GM21619 (cell line): ENCODE measurements around the gene CD14.
"Not testable (repeated sequence)": the region's sequence is repeated elsewhere in the genome, so short reads cannot be mapped to it uniquely, and the experiment has no call there.

Source experiments
- ATAC-seq: cut with Tn5 transposase; IDR thresholded peaks from one replicate; pipeline ENCODE4 v1.9.1; 2021; ENCODE audit not compliant: unreplicated experiment

The CD14 gene

DNA sequence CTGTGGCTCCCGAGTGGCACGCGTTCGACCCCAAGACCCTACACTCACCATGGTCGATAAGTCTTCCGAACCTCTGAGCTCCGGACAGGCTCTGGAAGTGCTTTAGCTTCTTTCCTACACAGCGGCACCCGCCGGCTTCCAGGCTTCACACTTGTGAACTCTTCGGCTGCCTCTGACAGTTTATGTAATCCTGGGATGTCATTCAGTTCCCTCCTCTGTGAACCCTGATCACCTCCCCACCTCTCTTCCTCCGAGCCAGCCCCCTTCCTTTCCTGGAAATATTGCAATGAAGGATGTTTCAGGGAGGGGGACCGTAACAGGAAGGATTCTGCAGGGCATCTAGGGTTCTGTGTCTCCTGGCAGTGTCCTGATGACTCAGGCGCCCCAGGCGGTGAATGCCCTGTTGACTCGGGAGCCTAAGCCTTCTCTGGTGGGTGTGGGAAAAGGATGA lies at the start of gene CD14:
CD14 (minus strand) TSS at position 155 of the 451 bp plus-strand sequence; CDS start at position 51, 104 bp downstream.
- ATAC-seq, result no peak

DNA sequence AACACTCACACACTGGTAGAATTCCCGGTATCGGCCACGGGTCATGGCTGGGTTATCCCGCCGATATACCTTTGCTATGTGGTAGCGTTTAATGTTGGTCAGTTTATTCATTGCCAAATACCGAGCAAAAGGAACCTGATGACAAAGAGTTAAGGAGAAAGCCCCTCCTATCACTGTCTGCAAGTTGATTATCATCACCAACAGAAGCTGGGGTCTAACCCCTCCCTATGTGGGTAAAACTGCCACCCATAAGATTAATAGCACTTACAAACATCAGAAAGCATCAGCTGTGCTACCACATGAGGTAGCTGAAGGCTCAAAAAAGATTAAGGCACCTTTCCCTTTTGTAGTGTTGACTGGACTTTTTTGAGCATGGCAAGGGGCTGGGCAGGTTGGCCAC lies 46.0 kb upstream of the CD14 start:
- no peak for ATAC-seq

DNA sequence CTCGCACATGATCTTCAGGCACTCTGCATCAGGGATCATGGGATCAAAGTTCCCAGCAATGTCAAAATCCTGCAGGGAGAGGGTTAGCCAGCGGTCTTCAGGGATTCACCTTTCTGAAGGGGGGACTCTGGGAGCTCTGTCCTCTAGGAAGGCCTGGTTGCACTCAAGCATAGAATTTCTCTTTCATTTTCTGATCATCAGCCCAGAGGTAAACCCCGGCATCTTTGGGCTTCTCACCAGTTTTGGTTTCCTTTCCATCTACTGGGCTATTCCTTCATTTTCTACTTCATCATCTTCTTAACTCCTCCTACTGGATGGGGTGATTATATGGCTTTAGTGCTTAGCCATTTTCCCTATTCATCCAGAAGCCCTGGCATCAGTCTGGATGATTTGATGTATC lies 45.0 kb upstream of the CD14 start:
- ATAC-seq, result peak; percentile 56

DNA sequence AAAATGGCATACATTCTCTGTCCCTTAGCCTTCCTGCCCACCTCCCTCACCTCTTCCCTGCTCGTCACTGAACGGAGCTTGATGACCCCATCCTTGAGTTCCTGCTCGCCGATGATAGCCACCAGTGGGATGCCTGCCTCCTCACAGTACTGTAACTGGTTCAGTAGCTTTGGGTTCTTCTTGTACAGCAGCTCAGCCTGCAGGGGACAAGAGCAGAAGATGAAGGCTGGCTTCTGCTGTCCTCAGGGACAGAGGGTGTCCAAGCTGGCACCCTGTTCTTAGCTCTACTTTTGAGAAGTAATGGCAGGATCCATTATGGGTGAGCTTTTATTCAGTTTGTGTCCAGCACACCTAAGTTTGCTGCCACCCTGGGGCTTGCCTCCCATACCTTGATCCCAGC lies 41.7 kb upstream of the CD14 start:
- ATAC-seq, result no peak

DNA sequence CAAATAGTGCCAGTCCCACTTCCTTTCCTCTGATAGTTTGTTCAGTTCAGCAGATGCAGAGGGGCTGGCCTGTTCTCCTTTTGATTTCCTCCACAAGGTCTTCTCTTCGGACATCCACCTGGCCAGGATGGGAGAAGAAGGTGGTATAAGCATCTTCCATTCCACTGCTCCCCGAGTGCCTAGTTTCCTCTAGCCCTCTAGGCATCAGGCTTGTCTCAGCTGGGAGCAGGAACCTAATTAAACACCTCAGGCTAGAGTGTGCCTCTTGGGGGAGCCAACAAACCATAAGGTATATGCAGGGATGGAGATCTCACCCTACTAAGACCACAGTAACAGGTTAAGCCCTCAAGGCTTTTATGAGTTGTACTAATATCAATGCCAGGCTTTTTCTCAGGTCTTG lies 41.2 kb upstream of the CD14 start:
- no peak for ATAC-seq

DNA sequence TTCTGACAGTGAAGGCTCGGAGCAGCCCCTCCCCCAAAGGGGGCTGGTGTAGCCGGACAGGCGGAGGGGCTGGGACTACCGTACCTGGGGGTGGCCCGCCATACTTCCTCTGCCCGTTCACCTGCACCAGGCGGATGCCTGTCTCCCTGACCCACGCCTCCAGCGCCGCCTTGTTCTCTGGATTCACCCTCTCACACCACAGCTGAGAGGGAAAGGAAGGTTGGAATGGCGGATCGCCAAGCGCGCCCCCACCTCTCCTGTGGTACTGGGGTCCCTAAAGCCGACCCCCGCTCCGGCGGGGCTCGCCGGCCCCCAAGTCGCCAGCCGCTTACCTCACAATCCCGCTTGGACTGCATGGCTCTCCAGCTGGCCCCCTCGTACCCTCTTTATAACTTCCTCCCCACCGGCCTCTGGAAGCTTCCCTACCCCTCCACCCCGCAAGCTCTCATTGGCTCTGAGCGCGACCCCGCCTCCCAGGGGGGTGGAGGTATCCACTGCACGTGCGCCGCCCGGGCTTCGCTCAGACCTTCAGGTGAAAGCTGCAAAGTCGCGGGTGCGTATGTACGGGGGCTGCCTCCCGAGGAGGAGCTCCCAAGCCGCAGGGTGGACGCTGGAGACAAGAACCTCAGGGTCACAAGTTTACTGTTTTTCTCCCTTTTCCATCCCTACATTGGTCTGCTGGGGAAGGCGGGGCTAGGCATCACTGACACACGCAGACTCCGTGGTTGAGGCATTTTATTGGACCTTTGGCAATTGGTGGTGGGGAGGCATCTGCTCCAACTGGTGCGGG lies 40.4 kb upstream of the CD14 start, which contains the start of gene DND1:
DND1 (minus strand) TSS at position 390 of the 790 bp plus-strand sequence; CDS start at position 356, 34 bp downstream.
- no peak for ATAC-seq

DNA sequence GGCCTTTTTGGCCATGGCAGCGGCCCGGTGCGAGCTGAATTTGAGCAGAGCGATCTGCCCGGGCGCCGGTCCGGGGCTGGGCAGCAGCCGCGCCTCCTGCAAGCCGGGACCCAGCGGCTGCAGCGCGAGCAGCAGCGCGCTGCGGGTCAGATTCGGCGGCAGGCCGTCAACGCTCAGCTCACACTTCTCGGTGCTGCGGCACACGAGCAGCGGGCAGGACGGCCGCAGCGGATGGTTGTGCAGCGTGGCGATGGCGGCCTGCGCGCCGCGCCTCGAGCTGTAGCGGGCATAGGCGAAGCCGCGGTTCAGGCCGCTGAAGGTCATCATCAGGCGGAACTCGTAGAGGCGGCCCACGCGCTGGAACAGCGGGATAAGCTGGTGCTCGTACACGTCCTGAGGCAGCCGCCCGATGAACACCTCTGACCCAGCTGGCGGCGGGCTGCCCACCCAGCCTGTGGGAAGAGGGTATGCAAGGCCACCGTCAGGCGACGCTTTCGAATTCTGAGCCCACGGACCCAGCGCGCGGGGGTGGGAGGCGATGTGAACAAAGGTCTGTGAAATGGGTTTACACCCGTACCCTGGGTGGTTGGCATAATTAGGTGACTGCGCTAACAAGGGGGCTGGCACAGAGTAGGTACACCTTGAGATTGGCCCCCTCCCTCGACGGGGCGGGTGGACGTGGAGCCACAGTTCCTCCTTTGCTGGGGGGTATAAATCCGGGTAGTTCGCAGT lies 39.6 kb upstream of the CD14 start:
- no peak for ATAC-seq

DNA sequence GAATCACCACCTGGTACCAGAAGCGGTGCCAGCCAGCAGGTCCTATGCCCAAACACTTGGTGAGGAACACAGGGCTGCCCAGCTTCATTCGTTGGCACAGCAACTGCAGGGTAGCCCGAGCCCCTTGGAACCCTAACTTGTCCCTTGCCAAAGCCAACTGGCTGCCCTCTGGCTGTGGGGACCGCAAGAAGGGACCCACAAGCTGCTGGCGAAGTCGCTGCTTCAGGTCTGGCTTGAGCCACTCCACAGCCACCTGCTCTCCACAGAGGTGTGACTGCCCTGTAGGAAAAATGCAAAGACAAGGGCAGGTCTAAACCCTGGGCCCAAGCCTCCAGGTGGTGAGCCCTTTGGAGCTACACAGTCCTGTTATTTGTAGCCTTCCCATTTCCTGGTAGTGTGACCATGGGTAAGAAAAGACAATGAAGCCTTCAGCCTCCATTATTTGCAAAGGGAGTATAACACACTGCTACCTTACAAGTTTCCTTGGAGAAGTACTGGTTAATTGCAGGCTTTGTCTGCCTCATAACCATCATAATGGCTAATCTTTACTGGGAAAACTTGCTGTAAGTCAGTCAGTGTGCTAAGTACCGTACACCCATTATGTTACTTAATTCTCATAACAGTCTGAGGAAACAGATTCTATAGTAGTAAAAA lies 38.6 kb upstream of the CD14 start:
- ATAC-seq, result no peak

DNA sequence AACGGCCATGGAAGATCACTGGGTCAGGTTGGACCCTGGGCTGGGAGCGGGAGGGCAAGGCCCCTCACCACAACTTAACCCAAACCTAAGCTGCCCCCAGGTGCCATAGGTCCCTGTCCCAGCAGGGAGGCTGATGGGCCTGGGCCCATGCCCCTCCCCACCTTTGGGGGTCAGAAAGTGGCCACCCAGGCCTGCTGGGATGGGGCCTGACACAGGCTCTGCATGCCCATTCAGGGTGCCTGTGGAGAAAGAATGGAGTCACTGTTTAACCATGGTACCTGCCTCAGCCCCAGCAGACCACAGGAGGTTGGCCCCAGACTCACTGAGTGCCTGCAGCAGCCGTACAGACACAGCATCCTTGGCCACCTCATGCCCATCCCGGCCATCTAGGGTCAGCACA lies 38.1 kb upstream of the CD14 start:
- ATAC-seq, result not testable (repeated sequence)

DNA sequence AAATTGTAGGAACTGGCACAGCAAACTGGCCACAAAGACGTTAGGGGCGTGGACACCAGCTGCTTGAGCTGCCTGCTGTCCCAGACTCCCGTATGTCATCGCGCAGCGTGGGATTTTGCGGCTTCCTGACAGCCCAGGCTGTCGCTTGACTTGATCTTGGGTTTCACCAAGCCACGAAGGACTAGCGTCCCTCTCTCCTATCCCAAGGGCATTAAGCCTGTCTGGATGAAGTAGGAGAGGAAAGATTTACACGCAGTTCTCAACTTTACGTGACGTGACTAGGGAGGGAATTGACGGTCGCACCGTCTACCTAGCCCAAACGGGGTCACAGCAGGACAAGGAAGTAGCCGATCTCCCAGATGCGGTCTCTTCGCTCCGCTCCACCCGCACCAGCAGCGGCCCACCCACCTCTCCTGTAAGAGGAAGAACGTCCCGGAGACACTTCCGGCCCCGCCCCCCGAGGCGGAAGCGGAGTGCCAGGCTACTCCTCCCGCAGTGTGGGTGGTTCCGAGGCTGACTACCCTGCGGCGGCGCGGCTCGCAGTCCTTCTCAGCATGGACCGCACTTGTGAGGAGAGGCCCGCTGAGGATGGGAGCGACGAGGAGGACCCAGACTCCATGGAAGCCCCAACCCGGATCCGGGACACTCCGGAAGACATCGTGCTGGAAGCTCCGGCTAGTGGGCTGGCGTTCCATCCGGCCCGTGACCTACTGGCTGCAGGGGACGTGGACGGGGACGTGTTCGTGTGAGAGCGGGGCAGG lies 31.6 kb upstream of the CD14 start, which contains the start of gene WDR55:
WDR55 (plus strand) TSS at position 546 of the 761 bp plus-strand sequence; CDS start at position 555, 9 bp downstream.
- peak; percentile 96 for ATAC-seq

DNA sequence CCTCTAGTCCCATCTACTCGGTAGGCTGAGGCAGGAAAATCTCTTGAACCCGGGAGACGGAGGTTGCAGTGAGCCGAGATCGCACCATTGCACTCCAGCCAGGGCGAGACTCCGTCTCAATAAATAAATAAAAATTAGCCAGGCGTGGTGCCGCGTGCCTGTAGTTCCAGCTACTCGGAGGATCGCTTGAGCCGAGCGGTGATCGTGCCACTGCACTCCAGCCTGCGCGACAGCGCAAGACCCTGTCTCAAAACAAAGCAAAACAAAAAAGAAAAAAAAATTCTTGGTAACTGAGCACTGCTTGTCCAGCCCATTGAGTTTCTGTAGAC lies 31.0 kb upstream of the CD14 start:
- ATAC-seq, result peak; percentile 3

DNA sequence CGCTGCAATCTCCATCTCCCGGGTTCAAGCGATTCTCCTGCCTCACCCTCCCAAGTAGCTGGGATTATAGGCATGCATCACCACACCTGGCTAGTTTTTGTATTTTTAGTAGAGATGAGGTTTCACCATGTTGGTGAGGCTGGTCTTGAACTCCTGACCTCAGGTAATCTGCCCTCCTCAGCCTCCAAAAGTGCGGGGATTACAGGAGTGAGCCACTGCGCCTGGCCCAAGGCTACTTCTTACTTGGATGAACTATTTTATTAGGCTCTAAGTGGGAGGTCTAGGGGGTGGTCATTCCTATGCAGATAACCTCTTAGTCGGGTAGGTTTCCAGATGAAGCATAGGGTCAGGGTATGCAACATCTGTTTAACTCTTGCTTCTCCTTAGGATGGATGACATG lies 27.4 kb upstream of the CD14 start:
- ATAC-seq, result not testable (repeated sequence)

DNA sequence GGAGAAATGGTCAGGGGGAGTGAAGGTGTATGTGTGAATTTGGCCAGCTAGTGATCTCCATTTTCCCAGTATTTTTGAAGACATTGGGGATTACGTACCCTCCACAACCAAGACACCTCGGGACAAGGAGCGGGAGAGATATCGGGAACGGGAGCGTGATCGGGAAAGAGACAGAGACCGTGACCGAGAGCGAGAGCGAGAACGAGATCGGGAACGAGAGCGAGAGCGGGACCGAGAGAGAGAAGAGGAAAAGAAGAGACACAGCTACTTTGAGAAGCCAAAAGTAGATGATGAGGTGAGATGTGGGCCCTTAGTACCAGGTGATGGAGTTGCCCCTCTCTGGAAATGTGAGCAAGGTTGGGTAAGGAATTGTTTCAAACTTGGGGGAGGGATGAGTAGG lies 25.9 kb upstream of the CD14 start:
- no peak for ATAC-seq

DNA sequence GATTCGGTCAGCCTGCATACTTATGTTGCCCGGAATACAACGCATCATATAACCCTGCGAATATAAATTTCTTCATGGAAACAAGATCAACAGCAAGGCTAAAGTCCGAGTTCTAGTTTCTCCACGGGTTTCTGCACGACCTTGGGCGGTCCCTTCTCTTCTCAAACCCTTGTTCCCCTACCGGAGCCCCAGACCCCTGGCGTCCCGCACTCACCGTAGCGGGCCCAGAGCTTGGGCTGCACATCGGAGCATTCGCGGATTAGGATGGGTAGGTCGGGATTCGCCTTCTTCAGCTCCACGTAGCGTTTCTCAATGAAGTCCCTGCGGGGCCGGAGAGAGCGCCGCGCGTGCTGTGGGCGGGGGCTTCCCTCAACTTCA lies 14.1 kb upstream of the CD14 start:
- peak; percentile 38 for ATAC-seq

DNA sequence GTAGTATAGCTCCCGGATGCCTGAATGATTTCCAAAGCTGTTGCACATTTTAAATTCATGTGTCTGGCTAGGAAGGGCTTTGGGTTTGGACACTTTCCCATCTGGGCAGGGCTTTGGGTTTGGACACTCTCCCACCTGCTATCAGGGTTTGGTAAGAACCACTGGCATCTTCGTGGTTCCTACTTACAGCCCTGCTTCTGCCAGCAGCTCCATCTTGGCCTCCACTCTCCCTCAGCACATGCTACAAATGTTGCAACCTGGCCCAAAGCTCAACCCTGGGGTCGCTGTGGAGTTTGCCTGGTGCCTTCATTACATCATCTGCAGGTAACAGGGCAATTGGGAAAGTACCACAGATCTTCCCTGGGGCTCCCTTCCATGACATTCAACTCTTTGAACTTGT lies 9.7 kb upstream of the CD14 start:
- no peak for ATAC-seq

DNA sequence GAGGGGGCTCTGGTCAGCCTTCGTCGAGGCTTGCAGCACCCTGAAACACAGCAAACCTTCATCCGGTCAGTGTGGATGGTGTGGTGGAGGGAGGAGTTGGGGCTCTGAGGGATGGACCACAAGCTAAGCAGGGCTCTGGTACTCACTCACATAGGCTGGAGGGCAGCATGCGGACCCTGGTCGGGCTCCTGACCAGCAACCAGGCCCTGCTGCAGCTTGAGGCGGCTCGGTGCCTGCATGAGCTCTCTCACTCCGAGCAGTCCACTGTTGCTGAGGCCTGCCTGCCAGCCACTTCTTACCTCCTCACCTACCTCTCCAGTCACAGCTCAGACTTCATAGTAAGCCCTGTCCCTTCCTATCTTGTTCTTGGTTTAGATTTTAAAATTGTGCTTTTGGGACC lies 8.7 kb upstream of the CD14 start:
- ATAC-seq, result no peak

DNA sequence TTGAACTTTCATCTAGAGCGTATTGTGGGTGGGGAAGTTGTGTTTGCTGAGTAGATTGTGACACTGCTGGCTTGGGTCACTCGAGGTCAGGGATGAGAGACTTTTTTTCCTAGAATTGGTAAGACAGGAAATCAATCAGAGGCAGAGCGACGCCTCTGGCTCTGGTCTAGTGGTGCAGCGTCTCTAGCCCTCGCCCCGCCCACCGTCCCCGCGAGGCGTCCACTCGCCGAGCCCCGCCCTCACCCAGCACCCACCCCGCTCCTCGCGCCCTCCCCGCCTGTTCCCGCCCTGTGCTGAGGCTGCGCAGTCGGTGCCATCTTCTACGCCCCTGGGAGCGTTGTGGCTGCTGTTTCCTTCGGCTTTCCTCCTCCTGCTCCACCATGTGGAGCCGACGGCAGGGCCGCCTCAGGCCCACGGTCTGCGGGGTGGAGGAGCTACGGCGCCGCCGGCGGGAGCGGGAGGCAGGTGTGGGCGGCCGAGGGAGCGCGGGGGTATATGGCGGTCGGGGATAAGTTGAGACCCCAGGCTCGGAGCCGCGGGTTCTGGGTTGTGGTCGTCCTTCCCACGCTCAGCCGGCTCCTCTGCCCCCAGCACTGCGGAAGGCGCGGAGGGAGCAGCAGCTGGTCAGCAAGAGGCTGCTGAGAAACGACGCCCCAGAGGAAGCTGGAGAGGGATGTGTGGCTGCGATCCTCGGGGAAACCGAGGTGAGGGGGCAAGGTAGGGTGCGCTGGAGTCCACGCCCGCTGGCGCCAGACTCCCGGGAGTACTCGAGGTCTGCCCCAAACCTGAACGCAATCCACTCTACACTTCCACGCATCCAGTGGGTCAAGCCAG lies 6.4 kb upstream of the CD14 start, which contains the start of gene TMCO6:
TMCO6 (plus strand) TSS at position 304 of the 834 bp plus-strand sequence; CDS start at position 381, 77 bp downstream.
- peak; percentile 91 for ATAC-seq

DNA sequence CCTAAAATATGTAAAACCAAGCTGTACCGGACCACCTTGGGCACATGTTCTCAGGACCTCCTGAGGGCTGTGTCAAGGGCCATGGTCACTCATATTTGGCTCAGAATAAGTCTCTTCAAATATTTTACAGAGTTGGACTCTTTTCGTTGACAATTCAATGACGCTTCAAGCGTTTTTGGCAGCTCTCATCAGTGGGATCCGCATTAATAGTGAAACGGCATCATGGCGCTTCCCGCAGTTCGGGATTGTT lies 5.8 kb upstream of the CD14 start:
- not testable (repeated sequence) for ATAC-seq

DNA sequence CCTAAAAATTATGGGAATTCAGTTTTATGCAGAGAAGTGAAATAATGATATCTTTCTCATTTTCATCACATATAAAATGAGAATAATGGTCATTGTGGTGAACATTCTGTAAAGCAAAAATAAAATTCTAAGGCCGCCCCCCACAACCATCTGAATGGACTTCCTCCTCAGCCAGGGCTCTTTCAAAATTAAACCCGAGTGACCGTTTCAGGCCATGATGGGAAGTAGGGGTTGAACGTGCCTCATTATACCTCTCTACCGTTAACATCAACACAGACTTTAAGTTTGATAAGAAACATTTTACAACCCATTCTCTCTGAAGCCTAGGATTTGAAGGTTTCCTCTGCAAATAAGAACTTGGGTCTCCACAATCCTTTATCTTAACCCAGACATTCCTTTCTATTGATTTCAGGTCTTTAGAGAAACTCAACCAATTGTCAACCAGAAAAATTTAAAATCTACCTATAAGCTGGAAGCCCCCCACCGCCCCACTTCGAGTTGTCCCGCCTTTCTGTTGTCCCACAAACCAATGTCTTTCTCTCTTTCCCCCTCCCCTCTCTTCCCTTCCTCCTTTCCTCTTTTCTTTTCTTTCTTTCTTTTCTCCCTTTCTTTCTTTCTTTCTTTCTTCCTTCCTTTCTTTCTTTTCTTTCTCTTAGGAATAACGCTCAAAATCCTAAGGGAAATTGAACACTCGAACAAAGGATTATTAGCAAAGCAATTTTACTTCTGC lies 4.6 kb upstream of the CD14 start:
- no peak for ATAC-seq
